Activated gamma-delta T cell treated with Interleukin-2 at 50 U/mL for 16 hours (primary cell): Measurements from ENCODE around the gene PARK7.
"Not testable (repeated sequence)": the region's sequence is repeated elsewhere in the genome, so short reads cannot be mapped to it uniquely, and the experiment has no call there.

Source experiments
- DNase-seq: peaks from one replicate; pipeline ENCODE4 v3.0.0-alpha.2; 2020

The PARK7 gene

GRCh38 chr1:7961216-7962013 is at the start of gene PARK7:
Gene PARK7 (plus strand): TSS chr1:7961711. CDS start chr1:7962786, 1,075 bp downstream.
- DNase-seq, result peak; percentile 100

- DNase-seq, result no peak
These were observed 49.4 kb upstream of the PARK7 start for GRCh38 chr1:7912145-7912544.

- peak; percentile 11 for DNase-seq
These were observed 48.6 kb upstream of the PARK7 start for GRCh38 chr1:7912743-7913557.

GRCh38 chr1:7915826-7916500 is 45.5 kb upstream of the PARK7 start:
- DNase-seq, result peak; percentile 32

- DNase-seq, result no peak
These were observed 45.0 kb upstream of the PARK7 start for GRCh38 chr1:7916501-7916830.

- not testable (repeated sequence) for DNase-seq
These were observed 43.5 kb upstream of the PARK7 start for GRCh38 chr1:7917971-7918370.

GRCh38 chr1:7919880-7920279 is 41.6 kb upstream of the PARK7 start:
- no peak for DNase-seq

- DNase-seq, result no peak
These were observed 39.7 kb upstream of the PARK7 start for GRCh38 chr1:7921796-7922195.

- no peak for DNase-seq
These were observed 39.2 kb upstream of the PARK7 start for GRCh38 chr1:7922301-7922700.

GRCh38 chr1:7927061-7927460 is 34.5 kb upstream of the PARK7 start:
- DNase-seq, result not testable (repeated sequence)

GRCh38 chr1:7928247-7928646 is 33.3 kb upstream of the PARK7 start:
- no peak for DNase-seq

- no peak for DNase-seq
These were observed 31.9 kb upstream of the PARK7 start for GRCh38 chr1:7929637-7930036.

GRCh38 chr1:7930645-7931445 is 30.7 kb upstream of the PARK7 start:
- DNase-seq, result no peak

GRCh38 chr1:7931446-7931812 is 30.1 kb upstream of the PARK7 start:
- no peak for DNase-seq

- DNase-seq, result no peak
These were observed 28.9 kb upstream of the PARK7 start for GRCh38 chr1:7932524-7933138.

GRCh38 chr1:7938070-7938469 is 23.4 kb upstream of the PARK7 start:
- no peak for DNase-seq

- no peak for DNase-seq
These were observed 21.5 kb upstream of the PARK7 start for GRCh38 chr1:7940034-7940433.

GRCh38 chr1:7940745-7941436 is 20.6 kb upstream of the PARK7 start, which contains the start of gene TNFRSF9:
Gene TNFRSF9 (minus strand): TSS chr1:7940839. CDS start chr1:7939994, 845 bp downstream.
- peak; percentile 40 for DNase-seq

GRCh38 chr1:7941437-7941793 is 20.1 kb upstream of the PARK7 start:
- no peak for DNase-seq

- DNase-seq, result peak; percentile 35
These were observed 19.1 kb upstream of the PARK7 start for GRCh38 chr1:7942214-7942921.

GRCh38 chr1:7943251-7943650 is 18.3 kb upstream of the PARK7 start:
- no peak for DNase-seq
